Measurements from ENCODE around the gene CRKL. TPM values are rescaled to one million over a fixed set of nuclear protein-coding genes. Genes with fewer than 3 reads are reported as not detected.
"Not testable (repeated sequence)": the region's sequence is repeated elsewhere in the genome, so short reads cannot be mapped to it uniquely, and the experiment has no call there.

Gene CRKL
- total RNA-seq, 1 experiment from 2014 or later, result 45.8 TPM

DNA sequence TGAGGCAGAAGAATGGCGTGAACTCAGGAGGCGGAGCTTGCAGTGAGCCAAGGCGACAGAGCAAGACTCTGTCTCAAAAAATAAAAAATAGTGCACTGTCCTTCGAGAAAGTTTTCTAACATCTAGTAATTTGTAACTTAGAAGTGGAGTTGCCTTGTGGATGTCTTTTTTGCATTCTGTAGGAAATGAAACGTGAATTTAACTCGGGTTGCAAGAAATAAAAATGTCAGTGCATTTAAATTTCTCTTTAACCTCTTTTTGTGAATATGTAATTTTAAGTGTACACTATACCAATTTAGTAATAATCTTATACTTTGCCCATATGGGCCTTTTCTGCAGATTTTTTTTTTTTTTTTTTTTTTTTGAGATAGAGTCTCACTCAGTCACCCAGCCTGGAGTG, 26.2 kb upstream of the CRKL start:
- Histone ChIP-seq H2AFZ (no peak overlapping the region), H3K27me3 (ENCODE audit: insufficient read depth, low read depth) (no peaks in the 10 kb centered on the region), H3K9me3 (ENCODE audit: insufficient read depth, low read depth) (no peaks in the 10 kb centered on the region), H3K4me3 (no peak overlapping the region), H3K36me3 (ENCODE audit: low read depth) (no peaks in the 10 kb centered on the region), H3K4me2 (no peak overlapping the region), H3K9me2 (ENCODE audit: insufficient read depth) (no peaks in the 10 kb centered on the region), H4K20me1 (ENCODE audit: insufficient read depth) (no peaks in the 10 kb centered on the region), H3K79me2 (ENCODE audit: low read depth) (no peaks in the 10 kb centered on the region), H3K27ac (no peak overlapping the region), H3F3A (ENCODE audit: insufficient read depth, low read depth) (no peaks in the 10 kb centered on the region), H3K4me1 (replicated peaks; ENCODE audit: insufficient read depth) (no peaks in the 10 kb centered on the region; the same call in 1 of the 2 replicates)
- intact Hi-C loops (cut with micrococcal nuclease; ENCODE audit: unreplicated experiment), result no loop called here
- no peak for DNase-seq
- ChIA-PET POLR2A (ENCODE audit: unreplicated experiment) (no interaction called here), CTCF (no interaction called here)
- TF ChIP-seq EZH2 (IDR thresholded peaks at IDR 0.05; ENCODE audit: low read depth), result no peak
- TF ChIP-seq, protein P1, sequence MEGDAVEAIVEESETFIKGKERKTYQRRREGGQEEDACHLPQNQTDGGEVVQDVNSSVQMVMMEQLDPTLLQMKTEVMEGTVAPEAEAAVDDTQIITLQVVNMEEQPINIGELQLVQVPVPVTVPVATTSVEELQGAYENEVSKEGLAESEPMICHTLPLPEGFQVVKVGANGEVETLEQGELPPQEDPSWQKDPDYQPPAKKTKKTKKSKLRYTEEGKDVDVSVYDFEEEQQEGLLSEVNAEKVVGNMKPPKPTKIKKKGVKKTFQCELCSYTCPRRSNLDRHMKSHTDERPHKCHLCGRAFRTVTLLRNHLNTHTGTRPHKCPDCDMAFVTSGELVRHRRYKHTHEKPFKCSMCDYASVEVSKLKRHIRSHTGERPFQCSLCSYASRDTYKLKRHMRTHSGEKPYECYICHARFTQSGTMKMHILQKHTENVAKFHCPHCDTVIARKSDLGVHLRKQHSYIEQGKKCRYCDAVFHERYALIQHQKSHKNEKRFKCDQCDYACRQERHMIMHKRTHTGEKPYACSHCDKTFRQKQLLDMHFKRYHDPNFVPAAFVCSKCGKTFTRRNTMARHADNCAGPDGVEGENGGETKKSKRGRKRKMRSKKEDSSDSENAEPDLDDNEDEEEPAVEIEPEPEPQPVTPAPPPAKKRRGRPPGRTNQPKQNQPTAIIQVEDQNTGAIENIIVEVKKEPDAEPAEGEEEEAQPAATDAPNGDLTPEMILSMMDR (conservative IDR thresholded peaks at IDR 0.05), result no peak
- BruUV-seq (replicated peaks), result no TSS peak

DNA sequence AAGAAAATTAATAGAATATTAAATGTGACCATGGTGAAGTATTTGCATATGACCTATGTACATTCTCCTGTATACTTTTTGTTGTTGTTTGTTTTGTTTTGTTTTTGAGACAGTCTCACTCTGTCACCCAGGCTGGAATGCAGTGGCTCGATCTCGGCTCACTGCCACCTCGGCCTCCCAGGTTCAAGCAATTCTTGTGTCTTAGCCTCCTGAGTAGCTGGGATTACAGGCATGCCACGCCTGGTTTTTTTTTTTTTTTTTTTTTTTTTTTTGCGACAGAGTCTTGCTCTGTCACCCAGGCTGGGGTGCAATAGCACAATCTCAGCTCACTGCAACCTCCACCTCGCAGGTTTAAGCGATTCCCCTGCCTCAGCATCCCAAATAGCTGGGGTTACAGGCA, 19.5 kb upstream of the CRKL start:
- POLR2A ChIA-PET (ENCODE audit: unreplicated experiment); H3F3A ChIP-seq (ENCODE audit: insufficient read depth, low read depth); H3K4me2 ChIP-seq; H3K27me3 ChIP-seq (ENCODE audit: insufficient read depth, low read depth); DNase-seq; BruUV-seq (replicated peaks); intact Hi-C loops (cut with micrococcal nuclease; ENCODE audit: unreplicated experiment); H3K4me3 ChIP-seq; H3K9me2 ChIP-seq (ENCODE audit: insufficient read depth); H3K4me1 ChIP-seq (replicated peaks; ENCODE audit: insufficient read depth); H3K27ac ChIP-seq; H3K9me3 ChIP-seq (ENCODE audit: insufficient read depth, low read depth); H2AFZ ChIP-seq; H3K36me3 ChIP-seq (ENCODE audit: low read depth); H3K79me2 ChIP-seq (ENCODE audit: low read depth); H4K20me1 ChIP-seq (ENCODE audit: insufficient read depth): not testable (repeated sequence)
- CTCF ChIA-PET, result interaction anchor here (0.6 kb wide), 1 partner anchor 12 kb away, joined by 3 read pairs; no protein-coding TSS in a partner anchor

DNA sequence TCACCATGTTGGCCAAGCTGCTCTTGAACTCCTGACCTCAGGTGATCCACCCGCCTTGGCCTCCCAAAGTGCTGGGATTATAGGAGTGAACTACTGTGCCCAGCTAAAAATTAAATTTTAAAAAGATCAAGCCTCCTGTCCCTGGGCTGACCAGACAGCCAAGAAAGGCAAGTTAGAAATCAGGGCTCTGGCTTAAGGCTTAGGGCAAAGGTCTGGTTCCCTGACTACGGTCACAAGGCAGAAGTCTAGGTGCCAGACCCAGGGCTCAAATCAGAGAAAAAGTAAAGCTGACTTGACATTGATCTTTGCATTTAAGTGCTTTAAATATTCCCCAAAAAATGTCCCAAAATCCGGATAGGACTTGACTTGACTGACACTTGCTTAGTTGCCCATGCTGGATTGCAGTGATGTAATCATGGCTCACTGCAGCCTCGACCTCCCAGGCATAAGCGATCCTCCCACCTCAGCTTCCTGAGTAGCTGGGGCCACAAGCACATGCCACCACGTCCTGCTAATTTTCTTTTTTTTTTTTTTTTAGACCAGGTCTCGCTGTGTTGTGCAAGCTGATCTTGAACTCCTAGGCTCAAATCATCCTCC, 17.3 kb upstream of the CRKL start:
- no TSS peak for BruUV-seq (replicated peaks)
- no peaks in the 10 kb centered on the region for H3K9me2 ChIP-seq (ENCODE audit: insufficient read depth)
- CTCF ChIA-PET, result no interaction called here
- H3K27ac ChIP-seq, result no peak overlapping the region
- H3K79me2 ChIP-seq (ENCODE audit: low read depth), result no peaks in the 10 kb centered on the region
- no peaks in the 10 kb centered on the region for H4K20me1 ChIP-seq (ENCODE audit: insufficient read depth)
- no peak for TF ChIP-seq EZH2 (IDR thresholded peaks at IDR 0.05; ENCODE audit: low read depth)
- TF ChIP-seq, protein P1 (conservative IDR thresholded peaks at IDR 0.05), result no peak
- H3K4me3 ChIP-seq, result no peak overlapping the region
- POLR2A ChIA-PET (ENCODE audit: unreplicated experiment), result interaction anchor here (0.6 kb wide), 1 partner anchor 56 kb away, joined by 13 read pairs; no protein-coding TSS in a partner anchor
- no peaks in the 10 kb centered on the region for H3K36me3 ChIP-seq (ENCODE audit: low read depth)
- H3K27me3 ChIP-seq (ENCODE audit: insufficient read depth, low read depth), result no peaks in the 10 kb centered on the region
- DNase-seq, result no peak
- intact Hi-C loops (cut with micrococcal nuclease; ENCODE audit: unreplicated experiment), result no loop called here
- peaks cover 10% of the 10 kb centered on the region for H3K4me1 ChIP-seq (replicated peaks; ENCODE audit: insufficient read depth)
- H3K9me3 ChIP-seq (ENCODE audit: insufficient read depth, low read depth), result no peaks in the 10 kb centered on the region
- H3F3A ChIP-seq (ENCODE audit: insufficient read depth, low read depth), result peaks cover 10% of the 10 kb centered on the region; the same call in 1 of the 2 replicates
- no peak overlapping the region for H2AFZ ChIP-seq
- H3K4me2 ChIP-seq, result no peak overlapping the region

DNA sequence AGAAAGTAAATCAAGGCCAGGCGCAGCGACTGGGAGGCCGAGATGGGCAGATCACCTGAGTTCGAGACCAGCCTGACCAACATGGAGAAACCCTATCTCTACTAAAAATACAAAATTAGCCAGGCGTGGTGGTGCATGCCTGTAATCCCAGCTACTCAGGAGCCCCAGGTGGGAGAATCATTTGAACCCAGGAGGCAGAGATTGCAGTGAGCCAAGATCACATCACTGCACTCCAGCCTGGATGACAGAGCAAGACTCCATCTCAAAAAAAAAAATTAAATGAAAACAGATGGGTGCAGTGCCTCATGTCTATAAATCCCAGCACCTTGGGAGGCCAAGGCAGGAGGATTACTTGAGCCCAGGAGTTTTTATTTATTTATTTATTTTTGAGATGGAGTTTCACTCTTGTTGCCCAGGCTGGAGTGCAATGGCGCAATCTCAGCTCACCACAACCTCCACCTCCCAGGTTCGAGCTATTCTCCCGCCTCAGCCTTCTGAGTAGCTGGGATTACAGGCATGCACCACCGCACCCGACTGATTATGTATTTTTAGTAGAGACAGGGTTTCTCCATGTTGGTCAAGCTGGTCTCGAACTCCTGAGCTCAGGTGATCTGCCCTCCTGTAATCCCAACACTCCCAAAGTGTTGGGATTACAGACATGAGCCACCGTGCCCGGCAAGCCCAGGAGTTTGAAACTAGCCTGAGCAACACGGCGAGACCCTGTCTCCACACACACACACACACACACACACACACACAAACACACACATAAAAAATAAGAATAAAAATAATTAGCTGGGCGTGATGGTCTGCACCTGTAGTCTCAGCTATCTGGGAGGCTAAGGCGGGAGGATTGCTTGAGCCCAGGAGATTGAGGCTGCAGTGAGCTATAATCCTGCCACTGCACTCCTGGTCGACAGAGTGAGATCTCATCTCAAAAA, 15.8 kb upstream of the CRKL start:
- H4K20me1 ChIP-seq (ENCODE audit: insufficient read depth); CTCF ChIA-PET; BruUV-seq (replicated peaks); H3K9me2 ChIP-seq (ENCODE audit: insufficient read depth); intact Hi-C loops (cut with micrococcal nuclease; ENCODE audit: unreplicated experiment); H3K4me3 ChIP-seq; H3K4me2 ChIP-seq; H3K9me3 ChIP-seq (ENCODE audit: insufficient read depth, low read depth); H3K79me2 ChIP-seq (ENCODE audit: low read depth); H3K27ac ChIP-seq; H3K27me3 ChIP-seq (ENCODE audit: insufficient read depth, low read depth); H3K36me3 ChIP-seq (ENCODE audit: low read depth); H2AFZ ChIP-seq; DNase-seq: not testable (repeated sequence)
- H3F3A ChIP-seq (ENCODE audit: insufficient read depth, low read depth), result peaks cover 14% of the 10 kb centered on the region; the same call in 1 of the 2 replicates
- POLR2A ChIA-PET (ENCODE audit: unreplicated experiment), result interaction anchor here (0.6 kb wide), 1 partner anchor 18 kb away, joined by 22 read pairs; no protein-coding TSS in a partner anchor
- peaks cover 23% of the 10 kb centered on the region for H3K4me1 ChIP-seq (replicated peaks; ENCODE audit: insufficient read depth)

Data from PC-9 (cell line).